ENCODE results near the gene OLFML1. TPM values are rescaled to one million over a fixed set of nuclear protein-coding genes. Genes with fewer than 3 reads are reported as not detected.

OLFML1 gene
- total RNA-seq, 1 experiment from 2014 or later, result not detected

DNA sequence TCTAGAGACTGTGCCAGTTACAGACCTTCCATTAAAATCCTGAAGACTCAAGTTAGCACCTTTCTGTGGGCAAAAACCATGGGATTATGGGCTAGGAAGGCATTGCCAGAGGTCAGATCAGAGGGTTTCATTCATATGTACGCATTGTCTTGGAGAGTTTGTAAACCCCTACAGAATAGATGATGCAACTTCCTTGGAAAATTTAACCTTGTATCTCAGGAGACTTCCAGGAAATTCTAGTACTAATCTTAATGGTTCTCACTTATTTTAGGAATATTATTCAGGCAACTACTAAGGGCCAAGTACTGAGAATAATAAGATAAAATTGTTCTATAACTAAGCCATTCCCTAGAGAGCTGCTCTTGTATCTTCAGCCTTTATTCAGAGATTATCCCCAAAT lies 6.9 kb downstream of the OLFML1 start:
- H3T11ph ChIP-seq (ENCODE audit: low read length), result no peak overlapping the region
- H3K79me2 ChIP-seq (ENCODE audit: insufficient read depth, low read length), result no peaks in the 10 kb centered on the region
- H3K56ac ChIP-seq (ENCODE audit: insufficient read length, low read depth, low read length), result no peak overlapping the region
- no peak overlapping the region for H4K5ac ChIP-seq (ENCODE audit: insufficient read length, low read depth, low read length)
- peaks cover 2% of the 10 kb centered on the region for H3K23me2 ChIP-seq (ENCODE audit: insufficient read length, low read depth, low read length, poor library complexity, severe bottlenecking)
- no peaks in the 10 kb centered on the region for H3K9me3 Mint-ChIP-seq
- H3K4me1 ChIP-seq (ENCODE audit: insufficient read depth, low read length), result peaks cover 3% of the 10 kb centered on the region; the same call in 1 of the 2 replicates
- no peak overlapping the region for H3K4me2 ChIP-seq (ENCODE audit: insufficient read depth, insufficient read length, low read length)
- no peak overlapping the region for H2AK5ac ChIP-seq (ENCODE audit: insufficient read length, low read length)
- H3K9ac ChIP-seq (ENCODE audit: extremely low read depth, insufficient read length, low read length), result no peak overlapping the region
- H3K27me3 ChIP-seq (ENCODE audit: insufficient read depth, low read length), result no peaks in the 10 kb centered on the region
- H3K79me1 ChIP-seq (ENCODE audit: insufficient read depth, low read depth, low read length, poor library complexity, severe bottlenecking), result no peaks in the 10 kb centered on the region
- peaks cover 19 to 24% of the 10 kb centered on the region in 2 experiments for H3K4me1 Mint-ChIP-seq
- H2AFZ ChIP-seq (ENCODE audit: low read length), result no peak overlapping the region
- H3K4me3 Mint-ChIP-seq, result no peak overlapping the region
- no peak overlapping the region for H3K23ac ChIP-seq (ENCODE audit: insufficient read length, low read depth, low read length)
- no peak overlapping the region for H2BK15ac ChIP-seq (ENCODE audit: low read depth, low read length)
- no peak overlapping the region for H2BK120ac ChIP-seq (ENCODE audit: low read depth, low read length, poor library complexity, severe bottlenecking)
- H3K27me3 Mint-ChIP-seq (ENCODE audit: low read depth), result no peaks in the 10 kb centered on the region
- no peak overlapping the region for H2BK5ac ChIP-seq (ENCODE audit: insufficient read length, low read length)
- H3K4ac ChIP-seq (ENCODE audit: low read depth, low read length), result no peak overlapping the region
- H4K20me1 ChIP-seq (ENCODE audit: control insufficient read depth, insufficient read depth, insufficient read length), result no peaks in the 10 kb centered on the region
- H2BK20ac ChIP-seq (ENCODE audit: low read depth, low read length, poor library complexity, severe bottlenecking), result no peak overlapping the region
- WGBS (ENCODE audit: extremely low coverage, insufficient read length, low lambda C conversion rate), result no CpG with 5 or more reads among the region's 1 CpG
- no peaks in the 10 kb centered on the region for H3K36me3 Mint-ChIP-seq (ENCODE audit: insufficient read depth in 1 of 3, low read depth in 3 of 3)
- H2BK12ac ChIP-seq (ENCODE audit: insufficient read length, low read depth, low read length), result no peak overlapping the region
- no peak overlapping the region for H4K91ac ChIP-seq (ENCODE audit: insufficient read length, low read depth, low read length)
- no peak for DNase-seq
- H3K9me3 ChIP-seq (ENCODE audit: control insufficient read depth, low read depth, low read length), result no peaks in the 10 kb centered on the region
- H4K8ac ChIP-seq (replicated peaks; ENCODE audit: insufficient read length, low read depth, low read length), result no peak overlapping the region
- peak overlapping the region in 1 of 3 experiments; percentile 46; a peak in 1 of 7 replicates for H3K27ac Mint-ChIP-seq
- TF ChIP-seq, protein P1, sequence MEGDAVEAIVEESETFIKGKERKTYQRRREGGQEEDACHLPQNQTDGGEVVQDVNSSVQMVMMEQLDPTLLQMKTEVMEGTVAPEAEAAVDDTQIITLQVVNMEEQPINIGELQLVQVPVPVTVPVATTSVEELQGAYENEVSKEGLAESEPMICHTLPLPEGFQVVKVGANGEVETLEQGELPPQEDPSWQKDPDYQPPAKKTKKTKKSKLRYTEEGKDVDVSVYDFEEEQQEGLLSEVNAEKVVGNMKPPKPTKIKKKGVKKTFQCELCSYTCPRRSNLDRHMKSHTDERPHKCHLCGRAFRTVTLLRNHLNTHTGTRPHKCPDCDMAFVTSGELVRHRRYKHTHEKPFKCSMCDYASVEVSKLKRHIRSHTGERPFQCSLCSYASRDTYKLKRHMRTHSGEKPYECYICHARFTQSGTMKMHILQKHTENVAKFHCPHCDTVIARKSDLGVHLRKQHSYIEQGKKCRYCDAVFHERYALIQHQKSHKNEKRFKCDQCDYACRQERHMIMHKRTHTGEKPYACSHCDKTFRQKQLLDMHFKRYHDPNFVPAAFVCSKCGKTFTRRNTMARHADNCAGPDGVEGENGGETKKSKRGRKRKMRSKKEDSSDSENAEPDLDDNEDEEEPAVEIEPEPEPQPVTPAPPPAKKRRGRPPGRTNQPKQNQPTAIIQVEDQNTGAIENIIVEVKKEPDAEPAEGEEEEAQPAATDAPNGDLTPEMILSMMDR (conservative IDR thresholded peaks at IDR 0.05), result no peak
- no peak overlapping the region for H3K14ac ChIP-seq (ENCODE audit: insufficient read depth, low read length)
- no peak overlapping the region for H3K18ac ChIP-seq (ENCODE audit: insufficient read length, low read depth, low read length)
- no peak overlapping the region for H3K27ac ChIP-seq (ENCODE audit: insufficient read length, low read depth, low read length)
